ENCODE results near the gene C5orf63. TPM values are rescaled to one million over a fixed set of nuclear protein-coding genes. Genes with fewer than 3 reads are reported as not detected.

Gene C5orf63
- total and polyA plus RNA-seq, 2 of the 8 experiments (the other 6 are each of a cell fraction or from before 2014, with no cell fraction given) = 0.67 to 0.71 TPM

- no peak overlapping the region for H3K4me3 ChIP-seq (ENCODE audit: extremely low read depth in 1 of 4, insufficient read depth in 2 of 4, low read depth in 3 of 4, low read length in 4 of 4)
- no peak for FAIRE-seq
- no peak overlapping the region for H4K5ac ChIP-seq (ENCODE audit: insufficient read length, low read depth, low read length)
- H3K23ac ChIP-seq (ENCODE audit: insufficient read length) = no peak overlapping the region
- no peak overlapping the region for H4K91ac ChIP-seq (replicated peaks; ENCODE audit: insufficient read length, low read length)
- no peak for DNase-seq (ENCODE audit: low read depth in 1 of 2, low spot score in 2 of 2)
- WGBS, 2 experiments (ENCODE audit: extremely low coverage in 1 of 2, insufficient coverage in 1 of 2, insufficient read length in 1 of 2, insufficient replicate concordance in 2 of 2, low coverage in 1 of 2, low lambda C conversion rate in 2 of 2, missing lambda C conversion rate in 1 of 2) = 92% methylated on average over 5 of the region's 5 CpGs; no CpG with 5 or more reads in 1 of the 2 experiments
- H3K4ac ChIP-seq (replicated peaks; ENCODE audit: insufficient read length, low read depth, low read length) = no peak overlapping the region
- no peak overlapping the region for H2AFZ ChIP-seq (ENCODE audit: low read length)
- H3K56ac ChIP-seq (replicated peaks; ENCODE audit: insufficient read length, low read depth, low read length) = no peak overlapping the region
- H3K18ac ChIP-seq (ENCODE audit: extremely low read depth, low read length) = no peak overlapping the region
- no peak overlapping the region for H3K27ac ChIP-seq (ENCODE audit: low read depth, low read length)
- H2BK20ac ChIP-seq (ENCODE audit: low read length) = no peak overlapping the region
- H2BK15ac ChIP-seq (ENCODE audit: low read length) = no peak overlapping the region
- POLR2A ChIA-PET (ENCODE audit: partially characterized antibody) = no interaction called here
- no peak overlapping the region for H3K14ac ChIP-seq (ENCODE audit: insufficient read length)
- H3K4me2 ChIP-seq (ENCODE audit: insufficient read depth in 1 of 2, low read depth in 2 of 2, low read length in 2 of 2) = no peak overlapping the region
- no peaks in the 10 kb centered on the region for H3K9me3 ChIP-seq (ENCODE audit: insufficient read depth in 2 of 2, low read depth in 1 of 2, low read length in 1 of 2)
- no peaks in the 10 kb centered on the region for H4K20me1 ChIP-seq (replicated peaks in 1 of 2; ENCODE audit: control insufficient read depth in 1 of 2, insufficient read depth in 2 of 2, low read length in 2 of 2)
- H2BK5ac ChIP-seq (ENCODE audit: low read depth, low read length) = no peak overlapping the region
- H3K23me2 ChIP-seq (ENCODE audit: low read depth, low read length) = no peaks in the 10 kb centered on the region; the same call in 1 of the 2 replicates
- peaks cover 0 to 4% (median 0%) of the 10 kb centered on the region in 4 experiments; a peak in 1 of 7 replicates for H3K4me1 ChIP-seq (replicated peaks in 1 of 4; ENCODE audit: control insufficient read depth in 3 of 4, insufficient read depth in 4 of 4, low read length in 3 of 4)
- H2BK12ac ChIP-seq (ENCODE audit: low read depth, low read length) = no peak overlapping the region
- H3K27me3 ChIP-seq (replicated peaks in 1 of 4; ENCODE audit: control insufficient read depth in 3 of 4, extremely low read depth in 1 of 4, insufficient read depth in 3 of 4, low read length in 3 of 4) = no peaks in the 10 kb centered on the region
- no peak overlapping the region for H2BK120ac ChIP-seq (replicated peaks; ENCODE audit: low read depth, low read length)
- no peak overlapping the region for H3K9ac ChIP-seq (replicated peaks in 1 of 4; ENCODE audit: extremely low read depth in 1 of 4, low read depth in 3 of 4, low read length in 3 of 4)
- H3K79me2 ChIP-seq (ENCODE audit: control insufficient read depth in 1 of 2, insufficient read depth in 2 of 2, low read length in 2 of 2) = no peaks in the 10 kb centered on the region
- CTCF ChIA-PET (ENCODE audit: partially characterized antibody) = interaction anchor here (0.6 to 0.7 kb wide), 3 partner anchors 103 to 399 kb away, joined by 3 to 4 read pairs (median 3); no protein-coding TSS in a partner anchor
- H3K36me3 ChIP-seq (ENCODE audit: control insufficient read depth in 2 of 4, insufficient read depth in 4 of 4, low read length in 3 of 4) = no peaks in the 10 kb centered on the region
- no peak overlapping the region for H4K8ac ChIP-seq (ENCODE audit: extremely low read depth, insufficient read depth, low read length)
- H2AK5ac ChIP-seq (ENCODE audit: low read depth, low read length) = no peak overlapping the region
- no peaks in the 10 kb centered on the region; the same call in 1 of the 2 replicates for H3K79me1 ChIP-seq (ENCODE audit: low read depth, low read length)
- TF ChIP-seq TBP (IDR thresholded peaks at IDR 0.05; ENCODE audit: low read depth, low read length) = no peak
- no peak for TF ChIP-seq CBX5 (IDR thresholded peaks at IDR 0.05; ENCODE audit: low read depth, low read length)
- TF ChIP-seq RXRA (IDR thresholded peaks at IDR 0.05; ENCODE audit: insufficient read depth, low read depth, low read length) = no peak
- no peak for TF ChIP-seq TAF1 (IDR thresholded peaks at IDR 0.05; ENCODE audit: low read depth, low read length)
- TF ChIP-seq CHD2 (IDR thresholded peaks at IDR 0.05; ENCODE audit: low read length) = no peak
- TF ChIP-seq SP2 (IDR thresholded peaks at IDR 0.05; ENCODE audit: low read length) = no peak
- TF ChIP-seq RBBP5 (IDR thresholded peaks at IDR 0.05; ENCODE audit: borderline replicate concordance, low read depth, low read length) = no peak
- TF ChIP-seq PHF8 (conservative IDR thresholded peaks at IDR 0.05; ENCODE audit: low read depth, low read length) = no peak
- TF ChIP-seq CEBPB (IDR thresholded peaks at IDR 0.05; ENCODE audit: low read depth, low read length) = no peak
- TF ChIP-seq HDAC6 (IDR thresholded peaks at IDR 0.05; ENCODE audit: low read depth, low read length) = no peak
- TF ChIP-seq SUZ12 (IDR thresholded peaks at IDR 0.05; ENCODE audit: low read length) = no peak
- no peak for TF ChIP-seq BCL11A (IDR thresholded peaks at IDR 0.05; ENCODE audit: low read depth in 2 of 2, low read length in 2 of 2)
- TF ChIP-seq ASH2L (IDR thresholded peaks at IDR 0.05; ENCODE audit: low read length) = no peak
- TF ChIP-seq EP300 (IDR thresholded peaks at IDR 0.05; ENCODE audit: borderline replicate concordance in 1 of 2, low read depth in 2 of 2, low read length in 2 of 2) = no peak
- no peak for TF ChIP-seq SAP30 (IDR thresholded peaks at IDR 0.05; ENCODE audit: insufficient read depth, insufficient replicate concordance, low read length)
Observed at GRCh38 chr5:127006744-127007143, 66.6 kb downstream of the C5orf63 start.

Measured in H1 (cell line).